ENCODE data around the gene STK39. TPM values are rescaled to one million over a fixed set of nuclear protein-coding genes. Genes with fewer than 3 reads are reported as not detected.

Gene STK39
- total RNA-seq, 3 donors from 2014 or later: 16.4 to 22.9 (median 19.2) TPM

DNA sequence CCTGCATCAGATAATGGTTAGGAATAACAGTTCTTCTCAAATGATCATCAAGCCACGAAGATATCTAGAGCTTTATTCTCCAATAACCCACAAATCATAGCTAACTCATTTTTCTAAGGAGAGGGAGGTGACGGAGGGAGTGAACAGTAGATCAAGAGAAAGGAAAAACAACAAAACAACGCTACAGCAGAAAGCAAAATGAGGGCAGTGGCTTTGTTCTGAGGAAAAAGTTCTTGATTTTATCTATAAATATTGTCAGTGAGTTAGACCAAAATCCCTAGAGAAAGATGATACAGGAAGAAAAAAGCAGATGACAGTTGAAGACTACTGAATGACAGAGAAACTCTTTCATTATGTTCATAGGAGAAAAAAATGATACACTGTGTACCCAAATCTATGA, 71.0 kb downstream of the STK39 start:
- no peaks in the 10 kb centered on the region for H3K4me1 ChIP-seq
- H3K27ac ChIP-seq: no peak overlapping the region
- H3K27me3 ChIP-seq: no peaks in the 10 kb centered on the region
- no peak for DNase-seq (ENCODE audit: low spot score in 2 of 2)
- H3K4me3 ChIP-seq: no peak overlapping the region
- no peaks in the 10 kb centered on the region for H3K36me3 ChIP-seq
- intact Hi-C loops (cut with DNase I; ENCODE audit: low total_unique reads): no loop called here
- no peaks in the 10 kb centered on the region for H3K9me3 ChIP-seq
- TF ChIP-seq, protein P1, sequence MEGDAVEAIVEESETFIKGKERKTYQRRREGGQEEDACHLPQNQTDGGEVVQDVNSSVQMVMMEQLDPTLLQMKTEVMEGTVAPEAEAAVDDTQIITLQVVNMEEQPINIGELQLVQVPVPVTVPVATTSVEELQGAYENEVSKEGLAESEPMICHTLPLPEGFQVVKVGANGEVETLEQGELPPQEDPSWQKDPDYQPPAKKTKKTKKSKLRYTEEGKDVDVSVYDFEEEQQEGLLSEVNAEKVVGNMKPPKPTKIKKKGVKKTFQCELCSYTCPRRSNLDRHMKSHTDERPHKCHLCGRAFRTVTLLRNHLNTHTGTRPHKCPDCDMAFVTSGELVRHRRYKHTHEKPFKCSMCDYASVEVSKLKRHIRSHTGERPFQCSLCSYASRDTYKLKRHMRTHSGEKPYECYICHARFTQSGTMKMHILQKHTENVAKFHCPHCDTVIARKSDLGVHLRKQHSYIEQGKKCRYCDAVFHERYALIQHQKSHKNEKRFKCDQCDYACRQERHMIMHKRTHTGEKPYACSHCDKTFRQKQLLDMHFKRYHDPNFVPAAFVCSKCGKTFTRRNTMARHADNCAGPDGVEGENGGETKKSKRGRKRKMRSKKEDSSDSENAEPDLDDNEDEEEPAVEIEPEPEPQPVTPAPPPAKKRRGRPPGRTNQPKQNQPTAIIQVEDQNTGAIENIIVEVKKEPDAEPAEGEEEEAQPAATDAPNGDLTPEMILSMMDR (IDR thresholded peaks at IDR 0.05): no peak
- TF ChIP-seq POLR2A (IDR thresholded peaks at IDR 0.05) (no peak), POLR2AphosphoS5 (IDR thresholded peaks at IDR 0.05) (no peak)

DNA sequence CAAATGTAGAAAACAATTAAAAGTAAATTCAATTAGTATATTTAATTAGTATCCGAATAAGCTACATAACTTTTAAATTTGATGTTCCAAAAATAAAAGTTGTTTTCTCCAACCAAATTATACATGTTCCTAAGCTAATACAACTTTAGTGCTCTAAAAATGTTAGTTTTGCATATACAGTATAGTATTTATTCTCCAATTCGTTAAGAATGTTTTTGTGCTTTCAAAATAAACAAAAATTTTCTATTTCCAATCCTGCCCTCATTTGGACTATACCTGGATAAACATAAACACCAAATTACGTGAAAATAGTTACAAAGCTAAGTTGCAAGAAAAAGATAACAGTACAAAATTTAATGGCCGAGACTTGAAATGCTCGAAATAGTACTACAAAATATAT, 71.9 kb downstream of the STK39 start:
- Histone ChIP-seq H3K4me3 (no peak overlapping the region), H3K4me1 (no peaks in the 10 kb centered on the region), H3K9me3 (no peaks in the 10 kb centered on the region), H3K27ac (no peak overlapping the region), H3K36me3 (no peaks in the 10 kb centered on the region), H3K27me3 (no peaks in the 10 kb centered on the region)
- TF ChIP-seq, protein P1 (IDR thresholded peaks at IDR 0.05): no peak
- TF ChIP-seq POLR2AphosphoS5 (IDR thresholded peaks at IDR 0.05): no peak
- no peak for TF ChIP-seq POLR2A (IDR thresholded peaks at IDR 0.05)
- intact Hi-C loops (cut with DNase I; ENCODE audit: low total_unique reads): no loop called here
- no peak for DNase-seq (ENCODE audit: low spot score in 2 of 2)

DNA sequence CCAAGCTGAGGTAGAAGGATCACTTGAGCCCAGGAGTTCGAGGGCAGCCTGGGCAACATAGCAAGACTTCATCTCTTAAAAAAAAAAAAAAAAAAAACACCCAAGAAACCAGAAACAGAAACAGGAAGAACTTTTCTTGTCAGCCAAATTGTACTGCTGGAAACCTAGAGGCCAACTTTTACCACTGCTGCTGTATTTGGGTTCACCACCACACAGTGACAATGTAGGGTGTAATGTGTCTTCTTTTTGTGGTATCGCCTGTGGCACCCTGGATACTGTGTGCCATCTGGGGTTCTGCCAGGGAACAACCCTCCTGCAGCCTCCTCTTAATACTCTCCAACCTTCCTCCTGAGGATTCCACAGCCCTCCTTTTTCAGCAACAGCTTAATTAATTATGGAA, 72.6 kb downstream of the STK39 start:
- intact Hi-C loops (cut with DNase I; ENCODE audit: low total_unique reads): no loop called here
- Histone ChIP-seq H3K4me1 (no peaks in the 10 kb centered on the region), H3K4me3 (no peak overlapping the region), H3K27ac (no peak overlapping the region), H3K36me3 (no peaks in the 10 kb centered on the region), H3K9me3 (no peaks in the 10 kb centered on the region), H3K27me3 (no peaks in the 10 kb centered on the region)
- TF ChIP-seq, protein P1 (IDR thresholded peaks at IDR 0.05): no peak
- TF ChIP-seq POLR2A (IDR thresholded peaks at IDR 0.05) (no peak), POLR2AphosphoS5 (IDR thresholded peaks at IDR 0.05) (no peak)
- no peak for DNase-seq (ENCODE audit: low spot score in 2 of 2)

DNA sequence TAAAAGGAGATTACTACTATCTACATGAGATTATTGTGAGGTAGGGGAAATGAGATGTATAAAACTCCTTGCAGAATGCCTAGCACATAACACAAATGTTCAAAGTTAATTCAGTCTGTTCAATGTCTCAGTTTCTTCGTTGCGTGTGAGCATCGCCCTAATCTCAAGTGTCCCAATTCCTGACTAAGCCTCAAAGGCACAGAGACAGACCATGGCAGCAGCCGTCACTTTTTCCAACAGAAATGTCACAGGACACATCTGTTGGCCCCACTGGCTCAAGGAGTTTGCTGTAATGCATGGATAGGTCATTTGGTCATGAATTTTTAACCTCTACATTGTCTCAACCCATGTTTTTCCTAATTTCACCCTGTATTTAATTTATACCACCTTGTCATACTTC, 75.3 kb downstream of the STK39 start:
- Histone ChIP-seq H3K36me3 (no peaks in the 10 kb centered on the region), H3K27ac (no peak overlapping the region), H3K27me3 (no peaks in the 10 kb centered on the region), H3K4me3 (no peak overlapping the region), H3K4me1 (no peaks in the 10 kb centered on the region), H3K9me3 (no peaks in the 10 kb centered on the region)
- TF ChIP-seq, protein P1 (IDR thresholded peaks at IDR 0.05): no peak
- no peak for TF ChIP-seq POLR2A (IDR thresholded peaks at IDR 0.05)
- TF ChIP-seq POLR2AphosphoS5 (IDR thresholded peaks at IDR 0.05): no peak
- DNase-seq (ENCODE audit: low spot score in 2 of 2): no peak
- intact Hi-C loops (cut with DNase I; ENCODE audit: low total_unique reads): no loop called here

DNA sequence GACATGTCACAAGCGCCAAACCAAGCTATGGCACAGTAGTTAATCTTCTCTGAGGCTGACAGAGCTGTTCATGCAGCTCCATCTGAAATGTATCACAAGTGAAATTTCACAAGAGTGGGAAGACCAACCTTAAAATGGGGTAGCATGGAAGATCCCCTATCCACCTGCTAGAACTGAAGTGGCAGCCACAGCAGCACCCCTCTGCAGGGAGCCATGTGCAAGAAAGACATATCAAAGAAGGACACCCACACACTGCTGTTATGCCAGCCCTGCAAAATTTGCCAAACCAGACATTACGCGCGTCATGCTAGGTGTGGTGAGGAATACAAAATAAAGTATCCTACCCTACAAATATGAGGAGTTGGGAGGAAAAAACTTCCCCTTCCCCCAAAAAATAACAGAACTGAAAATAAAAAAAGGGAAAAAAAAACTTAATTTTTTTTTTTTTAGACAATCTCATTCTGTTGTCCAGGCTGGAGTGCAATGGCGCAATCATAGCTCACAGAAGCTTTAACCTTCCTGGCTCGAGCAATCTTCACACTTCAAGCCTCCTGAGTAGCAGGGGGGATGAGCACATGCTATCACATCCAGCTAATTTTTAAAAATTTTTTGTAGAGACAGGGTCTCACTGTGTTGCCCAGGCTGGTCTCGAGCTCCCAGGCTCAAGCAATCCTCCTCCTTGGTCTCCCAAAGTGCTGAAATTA, 76.2 kb downstream of the STK39 start:
- Histone ChIP-seq H3K9me3 (no peaks in the 10 kb centered on the region), H3K4me3 (no peak overlapping the region), H3K27ac (no peak overlapping the region), H3K4me1 (no peaks in the 10 kb centered on the region), H3K27me3 (no peaks in the 10 kb centered on the region), H3K36me3 (no peaks in the 10 kb centered on the region)
- no peak for DNase-seq (ENCODE audit: low spot score in 2 of 2)
- intact Hi-C loops (cut with DNase I; ENCODE audit: low total_unique reads): no loop called here
- TF ChIP-seq POLR2A (IDR thresholded peaks at IDR 0.05) (no peak), POLR2AphosphoS5 (IDR thresholded peaks at IDR 0.05) (no peak)
- TF ChIP-seq, protein P1 (IDR thresholded peaks at IDR 0.05): no peak
